SK-N-SH (cell line): ENCODE results near the gene FGGY. TPM values are rescaled to one million over a fixed set of nuclear protein-coding genes. Genes with fewer than 3 reads are reported as not detected.

ENCODE experiments used
- CTCF ChIA-PET: fragments of 300-600, 350-600 bp; formaldehyde crosslinking; extraction: SDS; loops from one replicate; lab custom pipeline; 2021; lab: Yijun Ruan, JAX
- POLR2A ChIA-PET: fragments of 350-600 bp; sonication (Branson Sonifier 250); formaldehyde crosslinking; extraction: SDS; loops from one replicate; lab custom pipeline; 2020; ENCODE audit warnings: antibody characterized with exemption, inconsistent platforms; lab: Yijun Ruan, JAX
- DNase-seq: peaks from one replicate; pipeline ENCODE4 v3.0.0; 2012
- H2AFZ ChIP-seq: fragments of 200-600 bp; sonication (generic); 2 replicates; pipeline ENCODE4 v1.8.1; 2016; ENCODE audit warnings: antibody characterized with exemption, mild to moderate bottlenecking, low read depth
- H3F3A ChIP-seq: fragments of 200-600 bp; sonication (generic); replicated peaks from 2 replicates; pipeline ENCODE3; 2016; ENCODE audit warnings: antibody characterized with exemption, mild to moderate bottlenecking; ENCODE audit not compliant: insufficient read depth
- H3K27ac ChIP-seq, 2 experiments: fragments of 200-500 bp in 1 of 2; fragments of 200-600 bp in 1 of 2; sonication (Bioruptor generic) in 1 of 2; sonication (generic), shearing (Covaris generic) in 1 of 2; 2 replicates each; pipeline versions ENCODE4 v1.5.1 to v1.6.1; 2014 to 2016; ENCODE audit warnings: low read depth in 2 of 2, inconsistent platforms in 1 of 2, low read length in 1 of 2, mild to moderate bottlenecking in 1 of 2, mixed read lengths in 1 of 2
- H3K27me3 ChIP-seq: fragments of 200-600 bp; sonication (generic), shearing (Covaris generic); 2 replicates; pipeline ENCODE4 v1.6.1; 2016; ENCODE audit warnings: mixed run types; ENCODE audit not compliant: insufficient read depth
- H3K36me3 ChIP-seq, 2 experiments: fragments of 200-500 bp in 1 of 2; fragments of 200-600 bp in 1 of 2; sonication (Bioruptor generic) in 1 of 2; sonication (generic) in 1 of 2; replicated peaks in 1 of 2; 2 replicates each; pipeline versions ENCODE3 to v1.5.1; 2014 to 2016; ENCODE audit warnings: low read length in 1 of 2, mild to moderate bottlenecking in 1 of 2; ENCODE audit not compliant: insufficient read depth in 2 of 2, control insufficient read depth in 1 of 2
- H3K4me1 ChIP-seq, 2 experiments: fragments of 200-500 bp in 1 of 2; fragments of 200-600 bp in 1 of 2; sonication (Bioruptor generic) in 1 of 2; sonication (generic), shearing (Covaris generic) in 1 of 2; 2 replicates each; pipeline versions ENCODE4 v1.5.1 to v1.6.1; 2014 to 2016; ENCODE audit warnings: low read depth in 1 of 2, low read length in 1 of 2, mixed run types in 1 of 2; ENCODE audit not compliant: insufficient read depth in 2 of 2, control insufficient read depth in 1 of 2
- H3K4me2 ChIP-seq: fragments of 200-600 bp; sonication (generic), shearing (Covaris generic); 2 replicates; pipeline ENCODE4 v1.6.1; 2017; ENCODE audit warnings: mixed run types
- H3K4me3 ChIP-seq, 2 experiments: fragments of 200-500 bp in 1 of 2; fragments of 200-600 bp in 1 of 2; sonication (Bioruptor generic) in 1 of 2; sonication (generic), shearing (Covaris generic) in 1 of 2; 2 replicates each; pipeline versions ENCODE4 v1.5.1 to v1.8.1; 2014 to 2016; ENCODE audit warnings: low read depth in 2 of 2, inconsistent platforms in 1 of 2, low read length in 1 of 2, mild to moderate bottlenecking in 1 of 2, mixed read lengths in 1 of 2, moderate library complexity in 1 of 2
- H3K79me2 ChIP-seq: fragments of 200-600 bp; sonication (generic); 2 replicates; pipeline ENCODE4 v1.8.1; 2017; ENCODE audit warnings: mild to moderate bottlenecking; ENCODE audit not compliant: insufficient read depth
- H3K9ac ChIP-seq: fragments of 200-600 bp; sonication (generic); 2 replicates; pipeline ENCODE4 v1.6.1; 2017; ENCODE audit warnings: mixed run types
- H3K9me2 ChIP-seq: fragments of 200-600 bp; sonication (generic); 2 replicates; pipeline ENCODE4 v1.6.1; 2017; ENCODE audit warnings: mixed run types
- H3K9me3 ChIP-seq: fragments of 200-600 bp; sonication (generic); 2 replicates; pipeline ENCODE4 v1.6.1; 2017; ENCODE audit warnings: mixed run types, mild to moderate bottlenecking, moderate library complexity
- H4K20me1 ChIP-seq: fragments of 200-600 bp; sonication (generic); 2 replicates; pipeline ENCODE4 v1.6.1; 2017; ENCODE audit warnings: mild to moderate bottlenecking, mixed run types; ENCODE audit not compliant: insufficient read depth
- CHD2 ChIP-seq: fragments of 150-350 bp; IDR thresholded peaks from 2 replicates; pipeline ENCODE4 v1.6.1; 2018; ENCODE audit warnings: low read length; ENCODE audit not compliant: partially characterized antibody
- CTCF ChIP-seq: fragments of 200-600 bp; sonication (generic); IDR thresholded peaks from 2 replicates; pipeline ENCODE4 v1.6.1; 2017; ENCODE audit warnings: antibody characterized with exemption, mild to moderate bottlenecking, moderate library complexity
- EZH2phosphoT487 ChIP-seq: fragments of 200-600 bp; sonication (generic); IDR thresholded peaks from 2 replicates; pipeline ENCODE4 v1.6.1; 2017; ENCODE audit warnings: low read depth, mixed run types, mild to moderate bottlenecking, antibody characterized with exemption, moderate library complexity, borderline replicate concordance
- FOSL2 ChIP-seq: IDR thresholded peaks from 2 replicates; pipeline ENCODE4 v1.4.0; 2012; ENCODE audit warnings: low read depth, mild to moderate bottlenecking, moderate library complexity, borderline replicate concordance
- FOXJ3 ChIP-seq: sonication (generic); formaldehyde crosslinking; IDR thresholded peaks from 2 replicates; pipeline ENCODE4 v1.5.1; 2020; ENCODE audit warnings: mild to moderate bottlenecking, missing genetic modification reagents
- GATA2 ChIP-seq: sonication (generic); formaldehyde crosslinking; IDR thresholded peaks from 2 replicates; pipeline ENCODE4 v1.5.0; 2020; ENCODE audit warnings: mild to moderate bottlenecking, missing genetic modification reagents
- JUND ChIP-seq: IDR thresholded peaks from 2 replicates; pipeline ENCODE4 v1.4.0; 2012
- MEF2A ChIP-seq: IDR thresholded peaks from 2 replicates; pipeline ENCODE4 v1.4.0; 2012; ENCODE audit warnings: low read depth, borderline replicate concordance
- MXI1 ChIP-seq: IDR thresholded peaks from 2 replicates; pipeline ENCODE4 v1.6.1; 2012; ENCODE audit warnings: mild to moderate bottlenecking, low read depth, low read length, improper control_type of control experiment
- PBX3 ChIP-seq: IDR thresholded peaks from 2 replicates; pipeline ENCODE4; 2012
- REST ChIP-seq: IDR thresholded peaks from 2 replicates; pipeline ENCODE4 v1.6.1; 2012; ENCODE audit warnings: mild to moderate bottlenecking, low read depth, low read length, moderate library complexity
- TAF1 ChIP-seq: IDR thresholded peaks from 2 replicates; pipeline ENCODE4 v1.6.1; 2012; ENCODE audit warnings: low read depth, mild to moderate bottlenecking, low read length, moderate library complexity, borderline replicate concordance
- TCF12 ChIP-seq: IDR thresholded peaks from 2 replicates; pipeline ENCODE4 v1.4.0; 2012
- USF2 ChIP-seq: fragments of 150-350 bp; IDR thresholded peaks from 2 replicates; pipeline ENCODE4 v1.6.1; 2017; ENCODE audit warnings: antibody characterized with exemption, low read length, low read depth, borderline replicate concordance
- YY1 ChIP-seq: IDR thresholded peaks from 2 replicates; pipeline ENCODE4 v1.4.0; 2012; ENCODE audit warnings: low read depth, mild to moderate bottlenecking
- ZBTB33 ChIP-seq: IDR thresholded peaks from 2 replicates; pipeline ENCODE4 v1.4.0; 2012; ENCODE audit warnings: low read depth, borderline replicate concordance
- polyA plus RNA-seq, 3 experiments: library from polyadenylated mRNA; depleted of rRNA; stranded (reverse); fragments of >200 nt; gene quantifications; 2 replicates each; pipeline ENCODE4 v1.2.3, GENCODE V29; 2012

The FGGY gene
- polyA plus RNA-seq, 1 of the 3 experiments (the other 2 are of a cell fraction), result 10.3 TPM

GRCh38 chr1:59291561-59291960, 5.3 kb upstream of the FGGY start:
- CTCF ChIA-PET, result interaction anchor here (0.6 to 1.8 kb wide), 2 partner anchors 13 to 565 kb away, joined by 4 to 7 read pairs; no protein-coding TSS in a partner anchor
- DNase-seq, result no peak

More at GRCh38 chr1:59291561-59291960, 5.3 kb upstream of the FGGY start:
- no peak for TF ChIP-seq FOXJ3 (CRISPR knock-in tag)
- no peak for TF ChIP-seq EZH2phosphoT487
- no peak for TF ChIP-seq CTCF
- TF ChIP-seq ZBTB33, result no peak
- TF ChIP-seq REST, result no peak
- TF ChIP-seq JUND, result no peak
- no peak for TF ChIP-seq MEF2A
- no peak for TF ChIP-seq PBX3
- TF ChIP-seq TCF12, result no peak
- TF ChIP-seq MXI1, result no peak
- TF ChIP-seq TAF1, result no peak
- TF ChIP-seq FOSL2, result no peak
- no peak for TF ChIP-seq CHD2
- TF ChIP-seq YY1, result no peak
- no peak for TF ChIP-seq GATA2 (CRISPR knock-in tag)
- no peak for TF ChIP-seq USF2
- Histone ChIP-seq H3K9me2 (no peaks in the 10 kb centered on the region), H3K27me3 (no peaks in the 10 kb centered on the region), H3K27ac (no peak overlapping the region), H3K9me3 (no peaks in the 10 kb centered on the region), H3K79me2 (no peaks in the 10 kb centered on the region), H4K20me1 (no peaks in the 10 kb centered on the region), H3K4me2 (no peak overlapping the region), H3K9ac (no peak overlapping the region), H3K4me3 (no peak overlapping the region), H3K36me3 (peaks cover 0 to 3% of the 10 kb centered on the region in 2 experiments), H3K4me1 (0 out of 4 replicates have a peak, but pooled peaks cover 0 to 4% of the 10 kb centered on the region in 2 experiments), H3F3A (peaks cover 6% of the 10 kb centered on the region), H2AFZ (no peak overlapping the region)
- POLR2A ChIA-PET, result no interaction called here
